Measurements from ENCODE around the gene PROM1.
A peak's percentile ranks its signal among the peaks of the same experiment; 100 is the strongest.

PROM1 gene

GRCh38 chr4:16104520-16104919, 20.7 kb upstream of the PROM1 start:
- H3K36me3 ChIP-seq (ENCODE audit: control insufficient read depth, insufficient read depth, low read length, severe bottlenecking): no peaks in the 10 kb centered on the region
- peaks cover 59% of the 10 kb centered on the region for H3K27me3 ChIP-seq (replicated peaks; ENCODE audit: control insufficient read depth, insufficient read depth, low read length)

GRCh38 chr4:16102356-16102755, 18.5 kb upstream of the PROM1 start:
- Histone ChIP-seq H3K4me3 (ENCODE audit: low read length) (no peak overlapping the region), H3K9me3 (ENCODE audit: control insufficient read depth, low read length) (no peaks in the 10 kb centered on the region), H3K27me3 (replicated peaks; ENCODE audit: control insufficient read depth, insufficient read depth, low read length) (peaks cover 60% of the 10 kb centered on the region), H3K4me1 (ENCODE audit: control insufficient read depth, insufficient read depth, low read length) (no peaks in the 10 kb centered on the region), H3K36me3 (ENCODE audit: control insufficient read depth, insufficient read depth, low read length, severe bottlenecking) (no peaks in the 10 kb centered on the region), H3K9ac (ENCODE audit: low read length) (no peak overlapping the region)
- DNase-seq (ENCODE audit: low read depth): no peak

More at GRCh38 chr4:16104520-16104919, 20.7 kb upstream of the PROM1 start:
- Histone ChIP-seq H3K4me3 (ENCODE audit: low read length) (no peak overlapping the region), H3K9ac (ENCODE audit: low read length) (no peak overlapping the region), H3K4me1 (ENCODE audit: control insufficient read depth, insufficient read depth, low read length) (no peaks in the 10 kb centered on the region), H3K9me3 (ENCODE audit: control insufficient read depth, low read length) (no peaks in the 10 kb centered on the region)
- no peak for DNase-seq (ENCODE audit: low read depth)

GRCh38 chr4:16100833-16101232, 17.0 kb upstream of the PROM1 start:
- Histone ChIP-seq H3K4me1 (ENCODE audit: control insufficient read depth, insufficient read depth, low read length) (no peaks in the 10 kb centered on the region), H3K9me3 (ENCODE audit: control insufficient read depth, low read length) (no peaks in the 10 kb centered on the region), H3K27me3 (replicated peaks; ENCODE audit: control insufficient read depth, insufficient read depth, low read length) (peaks cover 63% of the 10 kb centered on the region), H3K4me3 (ENCODE audit: low read length) (no peak overlapping the region), H3K9ac (ENCODE audit: low read length) (no peak overlapping the region), H3K36me3 (ENCODE audit: control insufficient read depth, insufficient read depth, low read length, severe bottlenecking) (no peaks in the 10 kb centered on the region)
- no peak for DNase-seq (ENCODE audit: low read depth)

GRCh38 chr4:16092682-16093319, 9.0 kb upstream of the PROM1 start:
- Histone ChIP-seq H3K4me1 (ENCODE audit: control insufficient read depth, insufficient read depth, low read length) (no peaks in the 10 kb centered on the region), H3K9me3 (ENCODE audit: control insufficient read depth, low read length) (peaks cover 10% of the 10 kb centered on the region), H3K9ac (ENCODE audit: low read length) (no peak overlapping the region), H3K36me3 (ENCODE audit: control insufficient read depth, insufficient read depth, low read length, severe bottlenecking) (no peaks in the 10 kb centered on the region), H3K4me3 (ENCODE audit: low read length) (no peak overlapping the region), H3K27me3 (replicated peaks; ENCODE audit: control insufficient read depth, insufficient read depth, low read length) (peaks cover 58% of the 10 kb centered on the region)
- DNase-seq (ENCODE audit: low read depth): no peak

- no peak for DNase-seq (ENCODE audit: low read depth)
- H3K4me3 ChIP-seq (ENCODE audit: low read length): no peak overlapping the region
- H3K27me3 ChIP-seq (replicated peaks; ENCODE audit: control insufficient read depth, insufficient read depth, low read length): peaks cover 65% of the 10 kb centered on the region
- no peaks in the 10 kb centered on the region for H3K4me1 ChIP-seq (ENCODE audit: control insufficient read depth, insufficient read depth, low read length)
- H3K9me3 ChIP-seq (ENCODE audit: control insufficient read depth, low read length): peaks cover 30% of the 10 kb centered on the region
- H3K36me3 ChIP-seq (ENCODE audit: control insufficient read depth, insufficient read depth, low read length, severe bottlenecking): no peaks in the 10 kb centered on the region
- no peak overlapping the region for H3K9ac ChIP-seq (ENCODE audit: low read length)
Observed at GRCh38 chr4:16090096-16090705, 6.4 kb upstream of the PROM1 start.

- Histone ChIP-seq H3K36me3 (ENCODE audit: control insufficient read depth, insufficient read depth, low read length, severe bottlenecking) (no peaks in the 10 kb centered on the region), H3K9ac (ENCODE audit: low read length) (no peak overlapping the region), H3K9me3 (ENCODE audit: control insufficient read depth, low read length) (peaks cover 35% of the 10 kb centered on the region), H3K27me3 (replicated peaks; ENCODE audit: control insufficient read depth, insufficient read depth, low read length) (peaks cover 75% of the 10 kb centered on the region), H3K4me1 (ENCODE audit: control insufficient read depth, insufficient read depth, low read length) (no peaks in the 10 kb centered on the region), H3K4me3 (ENCODE audit: low read length) (no peak overlapping the region)
- no peak for DNase-seq (ENCODE audit: low read depth)
Observed at GRCh38 chr4:16089156-16089555, 5.3 kb upstream of the PROM1 start.

- H3K9ac ChIP-seq (ENCODE audit: low read length): no peak overlapping the region
Observed at GRCh38 chr4:16088601-16089000, 4.8 kb upstream of the PROM1 start.

GRCh38 chr4:16085822-16086221, 2.0 kb upstream of the PROM1 start:
- Histone ChIP-seq H3K36me3 (ENCODE audit: control insufficient read depth, insufficient read depth, low read length, severe bottlenecking) (no peaks in the 10 kb centered on the region), H3K27me3 (replicated peaks; ENCODE audit: control insufficient read depth, insufficient read depth, low read length) (peaks cover 74% of the 10 kb centered on the region)

More at GRCh38 chr4:16088601-16089000, 4.8 kb upstream of the PROM1 start:
- Histone ChIP-seq H3K4me3 (ENCODE audit: low read length) (no peak overlapping the region), H3K9me3 (ENCODE audit: control insufficient read depth, low read length) (peaks cover 35% of the 10 kb centered on the region), H3K27me3 (replicated peaks; ENCODE audit: control insufficient read depth, insufficient read depth, low read length) (peaks cover 80% of the 10 kb centered on the region), H3K36me3 (ENCODE audit: control insufficient read depth, insufficient read depth, low read length, severe bottlenecking) (no peaks in the 10 kb centered on the region), H3K4me1 (ENCODE audit: control insufficient read depth, insufficient read depth, low read length) (no peaks in the 10 kb centered on the region)
- no peak for DNase-seq (ENCODE audit: low read depth)

GRCh38 chr4:16082426-16083240, 1.2 kb downstream of the PROM1 start:
- H3K4me1 ChIP-seq (ENCODE audit: control insufficient read depth, insufficient read depth, low read length): peaks cover 7% of the 10 kb centered on the region
- H3K4me3 ChIP-seq (ENCODE audit: low read length): peak overlapping the region; percentile 69
- H3K9me3 ChIP-seq (ENCODE audit: control insufficient read depth, low read length): peaks cover 24% of the 10 kb centered on the region
- H3K9ac ChIP-seq (ENCODE audit: low read length): no peak overlapping the region
- DNase-seq (ENCODE audit: low read depth): peak; percentile 48
- peaks cover 67% of the 10 kb centered on the region for H3K27me3 ChIP-seq (replicated peaks; ENCODE audit: control insufficient read depth, insufficient read depth, low read length)
- H3K36me3 ChIP-seq (ENCODE audit: control insufficient read depth, insufficient read depth, low read length, severe bottlenecking): no peaks in the 10 kb centered on the region

More at GRCh38 chr4:16085822-16086221, 2.0 kb upstream of the PROM1 start:
- no peak for DNase-seq (ENCODE audit: low read depth)
- no peak overlapping the region for H3K9ac ChIP-seq (ENCODE audit: low read length)
- peaks cover 7% of the 10 kb centered on the region for H3K4me1 ChIP-seq (ENCODE audit: control insufficient read depth, insufficient read depth, low read length)
- H3K9me3 ChIP-seq (ENCODE audit: control insufficient read depth, low read length): peaks cover 30% of the 10 kb centered on the region
- no peak overlapping the region for H3K4me3 ChIP-seq (ENCODE audit: low read length)

GRCh38 chr4:16082041-16082425, 1.8 kb downstream of the PROM1 start:
- Histone ChIP-seq H3K9ac (ENCODE audit: low read length) (no peak overlapping the region), H3K9me3 (ENCODE audit: control insufficient read depth, low read length) (peaks cover 18% of the 10 kb centered on the region), H3K36me3 (ENCODE audit: control insufficient read depth, insufficient read depth, low read length, severe bottlenecking) (no peaks in the 10 kb centered on the region), H3K27me3 (replicated peaks; ENCODE audit: control insufficient read depth, insufficient read depth, low read length) (peaks cover 65% of the 10 kb centered on the region), H3K4me1 (ENCODE audit: control insufficient read depth, insufficient read depth, low read length) (peaks cover 7% of the 10 kb centered on the region), H3K4me3 (ENCODE audit: low read length) (peak overlapping the region; percentile 69)
- DNase-seq (ENCODE audit: low read depth): no peak

GRCh38 chr4:16079046-16079445, 4.8 kb downstream of the PROM1 start:
- H3K27me3 ChIP-seq (replicated peaks; ENCODE audit: control insufficient read depth, insufficient read depth, low read length): peaks cover 60% of the 10 kb centered on the region
- H3K9me3 ChIP-seq (ENCODE audit: control insufficient read depth, low read length): no peaks in the 10 kb centered on the region
- peak; percentile 18 for DNase-seq (ENCODE audit: low read depth)
- no peaks in the 10 kb centered on the region for H3K36me3 ChIP-seq (ENCODE audit: control insufficient read depth, insufficient read depth, low read length, severe bottlenecking)
- peaks cover 7% of the 10 kb centered on the region for H3K4me1 ChIP-seq (ENCODE audit: control insufficient read depth, insufficient read depth, low read length)
- H3K4me3 ChIP-seq (ENCODE audit: low read length): no peak overlapping the region
- no peak overlapping the region for H3K9ac ChIP-seq (ENCODE audit: low read length)

Measured in adipocyte (in vitro differentiated cells).